Endothelial cell of umbilical vein (primary cell): ENCODE data around the gene TNKS1BP1. TPM values are rescaled to one million over a fixed set of nuclear protein-coding genes. Genes with fewer than 3 reads are reported as not detected.

Experiments
- BruUV-seq: library from RNA; stranded (reverse); fragments of 400-500 nt; replicated peaks from 2 replicates; lab custom pipeline; 2021; lab: Mats Ljungman, UMichigan
- CTCF ChIA-PET: fragments of 300-600, 350-600 bp; sonication (Branson Sonifier 250); formaldehyde crosslinking; loops from one replicate; lab custom pipeline; 2021; ENCODE audit warnings: antibody characterized with exemption, inconsistent platforms; lab: Charles Lee
- POLR2A ChIA-PET: fragments of 300-600, 350-600 bp; sonication (Branson Sonifier 250); formaldehyde crosslinking; loops from one replicate; lab custom pipeline; 2021; ENCODE audit warnings: antibody characterized with exemption, inconsistent platforms; lab: Charles Lee
- DNase-seq: peaks from one replicate; pipeline ENCODE4 v3.0.0-alpha.2; 2011; ENCODE audit warnings: low read depth, low spot score
- FAIRE-seq: peaks from 2 replicates; lab custom pipeline; 2011; peaks lifted over from hg19 to GRCh38; lab: Jason Lieb, UNC
- H2AFZ ChIP-seq: 2 replicates; pipeline ENCODE4 v1.6.0; 2012; ENCODE audit warnings: low read depth, low read length, control low read depth, inconsistent platforms
- H3K27ac ChIP-seq: 2 replicates; pipeline ENCODE4 v1.5.1; 2011; ENCODE audit warnings: low read depth, mild to moderate bottlenecking, control low read depth, low read length, moderate library complexity; ENCODE audit not compliant: insufficient read depth
- H3K27me3 ChIP-seq, 2 experiments: 2 replicates each; pipeline versions ENCODE4 v1.6.0 to v1.6.1; 2011; ENCODE audit warnings: low read length in 2 of 2, mixed read lengths in 1 of 2; ENCODE audit not compliant: control insufficient read depth in 2 of 2, insufficient read depth in 2 of 2
- H3K36me3 ChIP-seq, 2 experiments: 2 replicates in 1 of 2; 3 replicates in 1 of 2; pipeline ENCODE4 v1.5.1; 2011; ENCODE audit warnings: low read length in 2 of 2, mild to moderate bottlenecking in 1 of 2, moderate library complexity in 1 of 2; ENCODE audit not compliant: control insufficient read depth in 2 of 2, insufficient read depth in 2 of 2; ENCODE audit errors: extremely low read depth in 1 of 2
- H3K4me1 ChIP-seq: 3 replicates; pipeline ENCODE4 v1.5.1; 2011; ENCODE audit warnings: mild to moderate bottlenecking, low read length; ENCODE audit not compliant: control insufficient read depth, insufficient read depth; ENCODE audit errors: extremely low read depth
- H3K4me2 ChIP-seq: 2 replicates; pipeline ENCODE4 v1.6.1; 2011; ENCODE audit warnings: low read length, control low read depth, mixed read lengths; ENCODE audit not compliant: insufficient read depth
- H3K4me3 ChIP-seq, 3 experiments: fragments of 200-600 bp in 1 of 3; sonication (generic), shearing (Covaris generic) in 1 of 3; replicated peaks in 1 of 3; 2 replicates each; pipeline ENCODE4 v1.5.1; 2011 to 2016; ENCODE audit warnings: control low read depth in 3 of 3, low read length in 3 of 3, mild to moderate bottlenecking in 2 of 3, inconsistent platforms in 1 of 3, low read depth in 1 of 3, moderate library complexity in 1 of 3; ENCODE audit not compliant: insufficient read depth in 1 of 3
- H3K79me2 ChIP-seq: 2 replicates; pipeline ENCODE4 v1.6.0; 2012; ENCODE audit warnings: low read length, inconsistent platforms; ENCODE audit not compliant: control insufficient read depth, insufficient read depth
- H3K9ac ChIP-seq: replicated peaks from 2 replicates; pipeline ENCODE3; 2011; ENCODE audit warnings: low read length, control low read depth; ENCODE audit not compliant: insufficient read depth; ENCODE audit errors: extremely low read depth
- H3K9me1 ChIP-seq: replicated peaks from 3 replicates; pipeline ENCODE4 v1.6.0; 2011; ENCODE audit warnings: mild to moderate bottlenecking, low read length; ENCODE audit not compliant: control insufficient read depth, insufficient read depth; ENCODE audit errors: extremely low read depth
- H3K9me3 ChIP-seq: replicated peaks from 2 replicates; pipeline ENCODE4 v1.5.1; 2012; ENCODE audit warnings: low read length, inconsistent platforms; ENCODE audit not compliant: control insufficient read depth, insufficient read depth
- H4K20me1 ChIP-seq: replicated peaks from 2 replicates; pipeline ENCODE3; 2011; ENCODE audit warnings: mild to moderate bottlenecking, low read length; ENCODE audit not compliant: control insufficient read depth, insufficient read depth; ENCODE audit errors: extremely low read depth
- EZH2 ChIP-seq: IDR thresholded peaks from 2 replicates; pipeline ENCODE4 v1.6.1; 2012; ENCODE audit warnings: borderline replicate concordance, low read depth, mild to moderate bottlenecking, moderate library complexity, low read length, inconsistent platforms; ENCODE audit not compliant: severe bottlenecking
- FOS ChIP-seq: IDR thresholded peaks from 2 replicates; pipeline ENCODE4 v1.6.1; 2011; ENCODE audit warnings: mild to moderate bottlenecking, low read length, moderate library complexity, borderline replicate concordance; ENCODE audit not compliant: insufficient read depth
- GATA2 ChIP-seq: IDR thresholded peaks from 2 replicates; pipeline ENCODE4 v1.7.0; 2011; ENCODE audit warnings: low read depth, mild to moderate bottlenecking, moderate library complexity, mixed read lengths, low read length; ENCODE audit not compliant: insufficient read length, insufficient read depth
- JUN ChIP-seq: IDR thresholded peaks from 2 replicates; pipeline ENCODE4 v1.6.1; 2011; ENCODE audit warnings: borderline replicate concordance, low read depth; ENCODE audit not compliant: insufficient read length, insufficient read depth
- MYC ChIP-seq: IDR thresholded peaks from one replicate; pipeline ENCODE4 v1.6.1; 2011; ENCODE audit warnings: mild to moderate bottlenecking, low read depth, low read length
- POLR2A ChIP-seq: IDR thresholded peaks from 2 replicates; pipeline ENCODE4 v1.6.1; 2012; ENCODE audit warnings: low read depth, mild to moderate bottlenecking, control low read depth, low read length
- POLR2AphosphoS5 ChIP-seq: IDR thresholded peaks from 2 replicates; pipeline ENCODE4 v1.6.1; 2012; ENCODE audit warnings: low read depth, mild to moderate bottlenecking, control low read depth, low read length, moderate library complexity; ENCODE audit not compliant: insufficient read depth
- dilution Hi-C: fragments of 300-500 bp; cut with MboI; formaldehyde crosslinking; loops from one replicate; pipeline ENCODE4 v1.15.0; 2019; ENCODE audit warnings: low sequenced_read_pairs; ENCODE audit not compliant: extremely low pct_ligation_motif_present
- intact Hi-C: fragments of 100-400 bp; cut with micrococcal nuclease; formaldehyde crosslinking; loops from one replicate; pipeline ENCODE4 v1.10.0; 2022
- polyA plus RNA-seq, 4 experiments: library from polyadenylated mRNA; depleted of rRNA in 3 of 4; stranded (reverse) in 3 of 4; unstranded in 1 of 4; fragments of >200 nt; gene quantifications; 2 replicates each; pipeline versions ENCODE4 v1.2.1 to v1.2.3, GENCODE V29; 2011 to 2012; ENCODE audit warnings: missing spikeins in 1 of 4
- total RNA-seq: library from RNA; stranded (reverse); gene quantifications from 2 replicates; pipeline ENCODE4 v1.2.3, GENCODE V29; 2021
- TF ChIP-seq, protein P1 (sequence below), 2 donors: IDR thresholded peaks; 1 replicate in 1 of 2; 2 replicates in 1 of 2; pipeline ENCODE4 v1.5.1; 2011; ENCODE audit warnings: low read length in 2 of 2, mild to moderate bottlenecking in 2 of 2, moderate library complexity in 2 of 2, control low read depth in 1 of 2, inconsistent platforms in 1 of 2, low read depth in 1 of 2; ENCODE audit not compliant: insufficient read depth in 1 of 2; ENCODE audit errors: extremely low read depth in 1 of 2
- TF ChIP-seq, protein P2 (sequence below): IDR thresholded peaks from 2 replicates; pipeline ENCODE4 v1.6.1; 2011; ENCODE audit not compliant: insufficient read depth, insufficient read length

Gene TNKS1BP1
- total and polyA plus RNA-seq, 2 donors (not counting 3 experiments of a cell fraction or from before 2014, with no cell fraction given) = 54.6 to 111 TPM

DNA sequence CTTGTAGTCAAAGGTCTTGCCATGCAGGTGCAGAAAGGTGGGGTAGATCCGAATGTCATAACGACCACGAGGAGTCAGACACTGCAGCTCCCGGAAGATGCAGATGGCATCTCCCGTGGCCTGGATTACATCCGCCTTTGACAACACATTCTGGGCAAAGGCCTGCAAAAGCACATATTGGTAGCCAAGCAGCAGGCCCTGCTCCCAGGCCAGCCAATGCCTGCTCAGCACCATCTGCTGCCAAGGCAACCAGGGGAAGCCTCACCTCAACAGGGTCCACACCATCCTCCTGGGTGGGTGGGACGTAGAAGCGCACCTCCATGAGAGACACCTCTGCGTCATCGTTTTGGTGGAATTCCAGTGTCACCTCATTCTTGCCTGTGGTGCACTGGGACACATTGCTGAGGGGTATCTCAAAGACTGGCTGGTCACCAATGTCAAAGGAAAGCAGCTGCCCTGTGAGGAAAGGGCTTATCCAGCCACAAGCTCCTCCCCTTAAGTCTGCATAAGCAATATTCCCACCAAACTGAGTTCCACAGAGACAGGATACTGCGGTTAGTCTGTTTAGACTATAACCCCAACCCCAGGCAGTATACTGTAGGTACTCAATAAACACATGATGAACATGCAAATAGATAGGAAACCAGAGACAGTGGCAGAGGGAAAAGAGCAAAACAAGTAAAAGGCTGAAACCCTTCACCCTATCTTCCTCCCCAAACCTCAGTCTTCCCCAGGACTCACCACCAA lies 8.1 kb upstream of the TNKS1BP1 start:
- dilution Hi-C loops (no loop called here), intact Hi-C loops (no loop called here)
- peaks cover 31 to 33% of the 10 kb centered on the region in 2 experiments for H3K36me3 ChIP-seq
- no peak overlapping the region for H3K27ac ChIP-seq
- H3K9me3 ChIP-seq = no peaks in the 10 kb centered on the region
- ChIA-PET CTCF (no interaction called here), POLR2A (no interaction called here)
- H3K9me1 ChIP-seq = no peaks in the 10 kb centered on the region
- H3K27me3 ChIP-seq = no peaks in the 10 kb centered on the region
- H3K79me2 ChIP-seq = peaks cover 28% of the 10 kb centered on the region
- no peak for DNase-seq
- H3K9ac ChIP-seq = no peak overlapping the region
- H3K4me2 ChIP-seq = no peak overlapping the region
- FAIRE-seq = no peak
- no peaks in the 10 kb centered on the region for H4K20me1 ChIP-seq
- H3K4me3 ChIP-seq = no peak overlapping the region
- no peak overlapping the region for H2AFZ ChIP-seq
- no TSS peak for BruUV-seq
- H3K4me1 ChIP-seq = peaks cover 17% of the 10 kb centered on the region
- TF ChIP-seq FOS = no peak

DNA sequence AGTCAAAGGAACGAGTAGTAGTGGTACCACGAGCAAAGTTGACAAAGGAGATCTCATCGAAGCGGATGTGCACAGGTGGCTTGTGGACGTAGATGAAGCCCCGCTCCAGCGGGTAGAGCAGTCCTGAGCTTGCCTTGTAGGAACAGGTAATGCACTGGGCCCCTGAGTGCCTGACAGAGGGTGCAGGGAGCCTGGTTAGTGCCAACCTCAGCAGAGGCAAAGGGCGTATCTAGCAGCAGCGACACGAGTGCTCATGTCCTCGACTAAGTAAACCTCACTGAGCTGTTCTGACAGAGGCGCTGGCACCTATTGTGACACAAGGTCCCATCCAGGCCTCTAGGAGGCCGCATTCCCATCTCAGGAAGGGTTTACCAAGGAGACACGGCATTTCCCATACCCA lies 7.0 kb upstream of the TNKS1BP1 start:
- peaks cover 17% of the 10 kb centered on the region for H3K4me1 ChIP-seq
- TF ChIP-seq EZH2 (no peak), POLR2AphosphoS5 (no peak), JUN (no peak), MYC (no peak), GATA2 (no peak), FOS (no peak), POLR2A (no peak)
- TF ChIP-seq, protein P1, sequence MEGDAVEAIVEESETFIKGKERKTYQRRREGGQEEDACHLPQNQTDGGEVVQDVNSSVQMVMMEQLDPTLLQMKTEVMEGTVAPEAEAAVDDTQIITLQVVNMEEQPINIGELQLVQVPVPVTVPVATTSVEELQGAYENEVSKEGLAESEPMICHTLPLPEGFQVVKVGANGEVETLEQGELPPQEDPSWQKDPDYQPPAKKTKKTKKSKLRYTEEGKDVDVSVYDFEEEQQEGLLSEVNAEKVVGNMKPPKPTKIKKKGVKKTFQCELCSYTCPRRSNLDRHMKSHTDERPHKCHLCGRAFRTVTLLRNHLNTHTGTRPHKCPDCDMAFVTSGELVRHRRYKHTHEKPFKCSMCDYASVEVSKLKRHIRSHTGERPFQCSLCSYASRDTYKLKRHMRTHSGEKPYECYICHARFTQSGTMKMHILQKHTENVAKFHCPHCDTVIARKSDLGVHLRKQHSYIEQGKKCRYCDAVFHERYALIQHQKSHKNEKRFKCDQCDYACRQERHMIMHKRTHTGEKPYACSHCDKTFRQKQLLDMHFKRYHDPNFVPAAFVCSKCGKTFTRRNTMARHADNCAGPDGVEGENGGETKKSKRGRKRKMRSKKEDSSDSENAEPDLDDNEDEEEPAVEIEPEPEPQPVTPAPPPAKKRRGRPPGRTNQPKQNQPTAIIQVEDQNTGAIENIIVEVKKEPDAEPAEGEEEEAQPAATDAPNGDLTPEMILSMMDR (IDR thresholded peaks at IDR 0.05; ENCODE audit: extremely low read depth in 1 of 2, insufficient read depth in 1 of 2, low read depth in 1 of 2, low read length in 2 of 2) = no peak
- TF ChIP-seq, protein P2, sequence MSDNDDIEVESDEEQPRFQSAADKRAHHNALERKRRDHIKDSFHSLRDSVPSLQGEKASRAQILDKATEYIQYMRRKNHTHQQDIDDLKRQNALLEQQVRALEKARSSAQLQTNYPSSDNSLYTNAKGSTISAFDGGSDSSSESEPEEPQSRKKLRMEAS = no peak
- DNase-seq (no peak), FAIRE-seq (no peak)
- no peaks in the 10 kb centered on the region for H3K9me3 ChIP-seq
- ChIA-PET POLR2A (interaction anchor here (0.6 kb wide), 1 partner anchor 57 kb away, joined by 4 read pairs; no protein-coding TSS in a partner anchor), CTCF (no interaction called here)
- intact Hi-C loops (no loop called here), dilution Hi-C loops (no loop called here)
- H3K27ac ChIP-seq = no peak overlapping the region
- H3K9ac ChIP-seq = no peak overlapping the region
- H3K4me2 ChIP-seq = no peak overlapping the region
- no peak overlapping the region for H3K4me3 ChIP-seq
- H2AFZ ChIP-seq = no peak overlapping the region
- H3K79me2 ChIP-seq = peaks cover 28% of the 10 kb centered on the region
- H3K27me3 ChIP-seq = no peaks in the 10 kb centered on the region
- H3K36me3 ChIP-seq = peaks cover 34 to 41% of the 10 kb centered on the region in 2 experiments
- H4K20me1 ChIP-seq = no peaks in the 10 kb centered on the region
- no peaks in the 10 kb centered on the region for H3K9me1 ChIP-seq
- BruUV-seq = no TSS peak
